Tibial nerve (tissue), 4 donors: ENCODE results near the gene KPTN. TPM values are rescaled to one million over a fixed set of nuclear protein-coding genes. Genes with fewer than 3 reads are reported as not detected.

Source experiments
- DNase-seq, 2 donors: peaks; one replicate each; pipeline ENCODE4 v3.0.0-alpha.2; 2019; ENCODE audit warnings: low spot score in 2 of 2
- H3K27ac ChIP-seq, 4 donors: fragments of 200-600 bp; sonication (generic) in 3 of 4; one replicate each; pipeline ENCODE4 v1.5.1; 2017 to 2019; ENCODE audit warnings: mild to moderate bottlenecking in 1 of 4
- H3K27me3 ChIP-seq, 2 donors: fragments of 200-600 bp; sonication (generic) in 1 of 2; one replicate each; pipeline versions ENCODE4 v1.5.1 to v1.6.0; 2017 to 2019
- H3K36me3 ChIP-seq, 3 donors: fragments of 200-600 bp; sonication (generic); one replicate each; pipeline ENCODE4 v1.5.1; 2018 to 2019
- H3K4me1 ChIP-seq, 4 donors: fragments of 200-600 bp; sonication (generic) in 3 of 4; one replicate each; pipeline ENCODE4 v1.5.1; 2017 to 2019
- H3K4me3 ChIP-seq, 4 donors: fragments of 200-600 bp; sonication (generic) in 3 of 4; one replicate each; pipeline ENCODE4 v1.5.1; 2017 to 2019; ENCODE audit warnings: mild to moderate bottlenecking in 1 of 4, moderate library complexity in 1 of 4
- H3K9me3 ChIP-seq, 4 donors: fragments of 200-600 bp; sonication (generic) in 3 of 4; one replicate each; pipeline ENCODE4 v1.5.1; 2017 to 2019
- EP300 ChIP-seq, 2 donors: sonication (generic); formaldehyde crosslinking; IDR thresholded peaks; one replicate each; pipeline ENCODE4 v1.6.1; 2017; ENCODE audit warnings: antibody characterized with exemption in 2 of 2, mild to moderate bottlenecking in 1 of 2
- POLR2A ChIP-seq, 2 donors: fragments of 450-650 bp; IDR thresholded peaks; one replicate each; pipeline ENCODE4 v1.6.1; 2017; ENCODE audit warnings: antibody characterized with exemption in 2 of 2, mild to moderate bottlenecking in 2 of 2, moderate library complexity in 2 of 2
- WGBS, 2 donors: methylation state at CpG; one replicate each; pipeline ENCODE4 v1.1.5; 2018; 5-methylcytosine and 5-hydroxymethylcytosine counted together
- total RNA-seq, 4 donors: library from RNA; depleted of rRNA; stranded (reverse); fragments of >200 nt; gene quantifications; one replicate each; pipeline ENCODE4 v1.1.0, GENCODE V29; 2016
- TF ChIP-seq, protein P1 (sequence below), 5 experiments: fragments of 200-600 bp in 3 of 5; fragments of 450-650 bp in 2 of 5; sonication (generic) in 3 of 5; IDR thresholded peaks; one replicate each; pipeline ENCODE4 v1.5.1; 2016 to 2019; ENCODE audit warnings: antibody characterized with exemption in 5 of 5, mild to moderate bottlenecking in 3 of 5, moderate library complexity in 2 of 5

The KPTN gene
- total RNA-seq, 4 donors from 2014 or later, result 3.1 to 10.8 (median 8.2) TPM

GRCh38 chr19:47523473-47523872 is 39.5 kb upstream of the KPTN start:
- WGBS, 2 donors, result 5 to 20% methylated on average over 7 of the region's 7 CpGs
- Histone ChIP-seq H3K4me3 (no peak overlapping the region), H3K9me3 (no peaks in the 10 kb centered on the region), H3K27ac (peak overlapping the region in 2 of 4 donors; percentile 38 to 54), H3K4me1 (peaks cover 0 to 8% (median 5%) of the 10 kb centered on the region in 4 donors), H3K36me3 (no peaks in the 10 kb centered on the region), H3K27me3 (peaks cover 0 to 7% of the 10 kb centered on the region in 2 donors)
- DNase-seq, result no peak
- TF ChIP-seq, protein P1, sequence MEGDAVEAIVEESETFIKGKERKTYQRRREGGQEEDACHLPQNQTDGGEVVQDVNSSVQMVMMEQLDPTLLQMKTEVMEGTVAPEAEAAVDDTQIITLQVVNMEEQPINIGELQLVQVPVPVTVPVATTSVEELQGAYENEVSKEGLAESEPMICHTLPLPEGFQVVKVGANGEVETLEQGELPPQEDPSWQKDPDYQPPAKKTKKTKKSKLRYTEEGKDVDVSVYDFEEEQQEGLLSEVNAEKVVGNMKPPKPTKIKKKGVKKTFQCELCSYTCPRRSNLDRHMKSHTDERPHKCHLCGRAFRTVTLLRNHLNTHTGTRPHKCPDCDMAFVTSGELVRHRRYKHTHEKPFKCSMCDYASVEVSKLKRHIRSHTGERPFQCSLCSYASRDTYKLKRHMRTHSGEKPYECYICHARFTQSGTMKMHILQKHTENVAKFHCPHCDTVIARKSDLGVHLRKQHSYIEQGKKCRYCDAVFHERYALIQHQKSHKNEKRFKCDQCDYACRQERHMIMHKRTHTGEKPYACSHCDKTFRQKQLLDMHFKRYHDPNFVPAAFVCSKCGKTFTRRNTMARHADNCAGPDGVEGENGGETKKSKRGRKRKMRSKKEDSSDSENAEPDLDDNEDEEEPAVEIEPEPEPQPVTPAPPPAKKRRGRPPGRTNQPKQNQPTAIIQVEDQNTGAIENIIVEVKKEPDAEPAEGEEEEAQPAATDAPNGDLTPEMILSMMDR (IDR thresholded peaks at IDR 0.05), result no peak

DNA sequence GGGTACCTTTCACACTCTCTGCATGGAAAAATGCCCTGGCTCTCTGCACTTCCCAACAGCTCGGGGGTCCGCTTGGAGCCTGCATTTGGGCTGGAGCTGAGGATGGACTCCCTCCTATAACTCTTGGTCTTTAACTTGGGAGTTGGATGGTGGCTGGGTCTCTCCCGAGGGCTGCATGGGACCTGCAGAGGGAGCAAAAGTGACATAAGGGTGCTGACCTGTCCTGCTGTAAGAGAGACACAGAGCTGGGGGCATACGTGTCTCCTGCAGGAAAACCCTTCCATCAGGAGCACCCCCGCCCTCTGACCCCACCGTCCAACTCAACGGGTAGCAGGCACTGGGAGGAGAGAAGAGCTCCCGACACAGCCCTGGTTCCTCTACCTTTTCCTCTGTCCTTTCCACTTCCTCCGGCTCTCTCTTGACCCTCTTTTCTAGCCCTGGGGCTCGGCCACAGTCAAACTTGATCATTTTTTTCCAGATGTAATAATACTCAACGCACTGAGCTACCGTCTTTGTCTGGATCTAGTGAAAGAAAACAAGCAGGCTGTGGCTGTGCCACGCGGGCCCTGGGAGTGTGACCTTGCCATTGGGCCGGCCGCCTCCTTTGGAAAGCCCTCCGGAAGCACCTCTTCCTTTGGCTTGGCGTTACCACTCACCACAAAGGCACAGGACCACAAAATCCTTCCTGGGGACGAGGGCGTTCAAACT is 37.6 kb upstream of the KPTN start:
- Histone ChIP-seq H3K4me1 (peaks cover 0 to 8% (median 5%) of the 10 kb centered on the region in 4 donors), H3K9me3 (no peaks in the 10 kb centered on the region), H3K27me3 (peaks cover 0 to 7% of the 10 kb centered on the region in 2 donors), H3K4me3 (no peak overlapping the region), H3K36me3 (no peaks in the 10 kb centered on the region), H3K27ac (no peak overlapping the region)
- WGBS, 2 donors, result 64 to 65% methylated on average over 20 of the region's 20 CpGs
- TF ChIP-seq, protein P1 (IDR thresholded peaks at IDR 0.05), result no peak
- TF ChIP-seq POLR2A (IDR thresholded peaks at IDR 0.05) (no peak), EP300 (IDR thresholded peaks at IDR 0.05) (no peak)
- DNase-seq, result no peak

- DNase-seq, result no peak
- no peak overlapping the region for H3K27ac ChIP-seq
- H3K27me3 ChIP-seq, result peaks cover 0 to 7% of the 10 kb centered on the region in 2 donors
- TF ChIP-seq, protein P1 (IDR thresholded peaks at IDR 0.05), result no peak
- TF ChIP-seq EP300 (IDR thresholded peaks at IDR 0.05) (no peak), POLR2A (IDR thresholded peaks at IDR 0.05) (no peak)
- peaks cover 0 to 12% (median 6%) of the 10 kb centered on the region in 4 donors for H3K4me1 ChIP-seq
- WGBS, 2 donors, result 81 to 83% methylated on average over 6 of the region's 6 CpGs
- H3K9me3 ChIP-seq, result no peaks in the 10 kb centered on the region
- no peaks in the 10 kb centered on the region for H3K36me3 ChIP-seq
- no peak overlapping the region for H3K4me3 ChIP-seq
Observed at GRCh38 chr19:47520839-47521238, 36.8 kb upstream of the KPTN start.

GRCh38 chr19:47520343-47520806 is 36.4 kb upstream of the KPTN start:
- no peak overlapping the region for H3K27ac ChIP-seq
- H3K9me3 ChIP-seq, result no peaks in the 10 kb centered on the region
- H3K4me1 ChIP-seq, result peaks cover 0 to 16% (median 7%) of the 10 kb centered on the region in 4 donors
- peaks cover 0 to 7% of the 10 kb centered on the region in 2 donors for H3K27me3 ChIP-seq
- WGBS, 2 donors, result 67 to 70% methylated on average over 10 of the region's 10 CpGs
- H3K4me3 ChIP-seq, result no peak overlapping the region
- H3K36me3 ChIP-seq, result no peaks in the 10 kb centered on the region
- no peak for DNase-seq
- TF ChIP-seq POLR2A (IDR thresholded peaks at IDR 0.05), result no peak
- TF ChIP-seq, protein P1 (IDR thresholded peaks at IDR 0.05), result no peak
- TF ChIP-seq EP300 (IDR thresholded peaks at IDR 0.05), result no peak

DNA sequence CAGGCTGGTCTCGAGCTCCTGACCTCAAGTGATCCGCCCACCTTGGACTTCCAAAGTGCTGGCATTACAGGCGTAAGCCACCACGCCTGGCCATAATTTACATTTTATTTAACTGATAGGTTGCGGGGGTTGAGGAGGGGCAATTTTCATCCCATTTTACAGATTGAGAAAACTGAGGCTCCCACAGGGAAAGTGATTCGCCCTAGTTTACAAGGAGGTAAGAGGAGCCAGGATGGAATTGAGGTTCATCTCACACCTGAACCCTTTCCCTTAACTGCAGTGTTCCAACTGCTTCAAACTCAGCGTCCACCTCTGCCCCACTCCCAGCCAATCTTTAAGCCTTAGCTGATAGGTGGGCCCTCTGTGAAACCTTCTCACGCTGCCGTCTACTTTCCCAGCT is 34.8 kb upstream of the KPTN start:
- no peaks in the 10 kb centered on the region for H3K36me3 ChIP-seq
- no peak overlapping the region for H3K27ac ChIP-seq
- no peaks in the 10 kb centered on the region for H3K9me3 ChIP-seq
- peaks cover 0 to 19% (median 7%) of the 10 kb centered on the region in 4 donors for H3K4me1 ChIP-seq
- H3K27me3 ChIP-seq, result peaks cover 0 to 7% of the 10 kb centered on the region in 2 donors
- no peak overlapping the region for H3K4me3 ChIP-seq
- WGBS, 2 donors, result 88 to 89% methylated on average over 9 of the region's 9 CpGs
- no peak for DNase-seq
- TF ChIP-seq, protein P1 (IDR thresholded peaks at IDR 0.05), result no peak
- TF ChIP-seq EP300 (IDR thresholded peaks at IDR 0.05) (no peak), POLR2A (IDR thresholded peaks at IDR 0.05) (no peak)
